HepG2 (cell line): ENCODE data around the gene PC. TPM values are rescaled to one million over a fixed set of nuclear protein-coding genes. Genes with fewer than 3 reads are reported as not detected.

Source experiments
- ATAC-seq: fragments of 200-7000 bp; cut with Tn5 transposase; 3 replicates; pipeline ENCODE4 v1.9.1; 2020; ENCODE audit warnings: mild to moderate bottlenecking, moderate library complexity
- BruUV-seq: library from RNA; stranded (reverse); fragments of 400-500 nt; replicated peaks from 2 replicates; lab custom pipeline; 2021; lab: Mats Ljungman, UMichigan
- CTCF ChIA-PET: fragments of 300-600 bp; formaldehyde crosslinking; extraction: SDS; loops from one replicate; lab custom pipeline; 2021; ENCODE audit warnings: low total read pairs, inconsistent platforms, low intra/inter-chr PET ratio; lab: Yijun Ruan, JAX
- POLR2A ChIA-PET: fragments of 350-600 bp; sonication (Branson Sonifier 250); formaldehyde crosslinking; loops from one replicate; lab custom pipeline; 2020; ENCODE audit warnings: antibody characterized with exemption, inconsistent platforms; lab: Yijun Ruan, JAX
- DNase-seq: peaks from one replicate; pipeline ENCODE4 v3.0.0-alpha.2; 2015; ENCODE audit warnings: low spot score
- FAIRE-seq: peaks from 3 replicates; lab custom pipeline; 2011; peaks lifted over from hg19 to GRCh38; lab: Jason Lieb, UNC
- H2AFZ ChIP-seq: one replicate; pipeline ENCODE4 v1.6.1; 2011; ENCODE audit warnings: low read length, inconsistent platforms
- H3K27ac ChIP-seq: fragments of 300-600 bp; 3 replicates; pipeline ENCODE4 v1.8.0; 2011; ENCODE audit warnings: mixed run types, mild to moderate bottlenecking, mixed read lengths, low read length, inconsistent platforms; ENCODE audit not compliant: insufficient read depth; ENCODE audit errors: extremely low read length
- H3K27me3 ChIP-seq, 2 experiments: fragments of 200-600 bp in 1 of 2; 2 replicates in 1 of 2; 3 replicates in 1 of 2; pipeline versions ENCODE4 v1.6.0 to v1.8.0; 2011; ENCODE audit warnings: low read length in 2 of 2, mild to moderate bottlenecking in 2 of 2, moderate library complexity in 2 of 2, inconsistent platforms in 1 of 2; ENCODE audit not compliant: insufficient read depth in 2 of 2, control insufficient read depth in 1 of 2
- H3K36me3 ChIP-seq, 2 experiments: fragments of 200-600 bp in 1 of 2; replicated peaks in 1 of 2; 2 replicates in 1 of 2; 3 replicates in 1 of 2; pipeline versions ENCODE4 v1.5.1 to v1.8.0; 2011; ENCODE audit warnings: low read length in 2 of 2, inconsistent platforms in 1 of 2; ENCODE audit not compliant: insufficient read depth in 2 of 2, control insufficient read depth in 1 of 2
- H3K4me1 ChIP-seq: 2 replicates; pipeline ENCODE4 v1.5.1; 2012; ENCODE audit warnings: low read length, inconsistent platforms; ENCODE audit not compliant: insufficient read depth
- H3K4me2 ChIP-seq: 2 replicates; pipeline ENCODE4 v1.6.0; 2011; ENCODE audit warnings: low read depth, low read length, inconsistent platforms
- H3K4me3 ChIP-seq, 3 experiments: fragments of 200-600 bp in 1 of 3; sonication (generic), shearing (Covaris generic) in 1 of 3; replicated peaks in 1 of 3; 2 replicates each; pipeline ENCODE4 v1.5.1; 2011 to 2016; ENCODE audit warnings: low read length in 3 of 3, inconsistent platforms in 2 of 3, low read depth in 2 of 3, mild to moderate bottlenecking in 2 of 3, control low read depth in 1 of 3, mixed read lengths in 1 of 3; ENCODE audit not compliant: insufficient read depth in 1 of 3
- H3K79me2 ChIP-seq: one replicate; pipeline ENCODE4 v1.6.1; 2011; ENCODE audit warnings: low read length, inconsistent platforms; ENCODE audit not compliant: insufficient read depth
- H3K9ac ChIP-seq: 2 replicates; pipeline ENCODE4 v1.6.0; 2011; ENCODE audit warnings: mild to moderate bottlenecking, low read depth, low read length, inconsistent platforms; ENCODE audit not compliant: insufficient read depth
- H3K9me3 ChIP-seq: 2 replicates; pipeline ENCODE4 v1.5.1; 2012; ENCODE audit warnings: mild to moderate bottlenecking, low read length
- H4K20me1 ChIP-seq: 2 replicates; pipeline ENCODE4 v1.6.0; 2011; ENCODE audit warnings: inconsistent platforms, mild to moderate bottlenecking, low read length, moderate library complexity; ENCODE audit not compliant: insufficient read depth
- JUN ChIP-seq: sonication (generic); formaldehyde crosslinking; IDR thresholded peaks from 2 replicates; pipeline ENCODE4 v1.4.0; 2020; ENCODE audit warnings: mild to moderate bottlenecking, missing genetic modification reagents
- POLR2A ChIP-seq, 2 experiments: IDR thresholded peaks; 2 replicates each; pipeline ENCODE4 v1.6.1; 2011; ENCODE audit warnings: low read depth in 2 of 2, low read length in 2 of 2, mild to moderate bottlenecking in 1 of 2, moderate library complexity in 1 of 2; ENCODE audit not compliant: insufficient read depth in 1 of 2
- RORA ChIP-seq: sonication (generic); formaldehyde crosslinking; IDR thresholded peaks from 2 replicates; pipeline ENCODE4 v1.5.0; 2020; ENCODE audit warnings: mild to moderate bottlenecking, missing genetic modification reagents, moderate library complexity
- TBL1XR1 ChIP-seq: fragments of 150-350 bp; IDR thresholded peaks from 2 replicates; pipeline ENCODE4 v1.6.1; 2014; ENCODE audit warnings: borderline replicate concordance, low read length; ENCODE audit not compliant: partially characterized antibody
- ZNF30 ChIP-seq: sonication (generic); formaldehyde crosslinking; IDR thresholded peaks from 2 replicates; pipeline ENCODE4 v1.5.0; 2020; ENCODE audit warnings: mild to moderate bottlenecking, missing genetic modification reagents
- WGBS: methylation state at CpG from one replicate; pipeline ENCODE4 v1.1.6; 2017; ENCODE audit warnings: low lambda C conversion rate; 5-methylcytosine and 5-hydroxymethylcytosine counted together
- in situ Hi-C: cut with HindIII; loops from 2 replicates; pipeline ENCODE4 v1.10.0; 2017; ENCODE audit warnings: low pct_unique_long_range_greater_than_20kb; ENCODE audit not compliant: extremely low pct_ligation_motif_present
- intact Hi-C: fragments of 100-400 bp; cut with micrococcal nuclease; formaldehyde crosslinking; loops from one replicate; pipeline ENCODE4 v1.10.0; 2022; ENCODE audit not compliant: unreplicated experiment
- polyA plus RNA-seq, 8 experiments: library from polyadenylated mRNA; depleted of rRNA in 3 of 8; stranded (reverse) in 7 of 8; unstranded in 1 of 8; fragments of >200 nt; fragmentation: Illumina TruSeq in 4 of 8; extraction: Trizol in 4 of 8; gene quantifications; 2 replicates each; pipeline versions ENCODE4 v1.2.1 to v1.2.3, GENCODE V29; 2011 to 2016; ENCODE audit warnings: low read depth in 4 of 8, missing spikeins in 1 of 8, mixed read lengths in 1 of 8; ENCODE audit not compliant: insufficient read depth in 1 of 8
- total RNA-seq, 5 experiments: library from RNA; depleted of rRNA; stranded (reverse); fragments of >200 nt; fragmentation: Illumina TruSeq; extraction: Trizol; gene quantifications; 2 replicates each; pipeline ENCODE4 v1.2.3, GENCODE V29; 2016; ENCODE audit warnings: low read depth in 1 of 5
- TF ChIP-seq, protein P1 (sequence below): sonication (generic); formaldehyde crosslinking; IDR thresholded peaks from 2 replicates; pipeline ENCODE4 v1.8.0; 2022; ENCODE audit warnings: mild to moderate bottlenecking, missing genetic modification reagents, moderate library complexity
- TF ChIP-seq, protein P2 (sequence below): sonication (generic); formaldehyde crosslinking; IDR thresholded peaks from 2 replicates; pipeline ENCODE4 v1.8.1; 2023; ENCODE audit warnings: mild to moderate bottlenecking, moderate library complexity, missing genetic modification reagents
- TF ChIP-seq, protein P3 (sequence below): sonication (generic); formaldehyde crosslinking; IDR thresholded peaks from 2 replicates; pipeline ENCODE4 v1.5.0; 2020; ENCODE audit warnings: missing genetic modification reagents
- TF ChIP-seq, protein P4 (sequence below): sonication (generic); formaldehyde crosslinking; IDR thresholded peaks from 2 replicates; pipeline ENCODE4 v1.8.0; 2022; ENCODE audit warnings: low read depth, missing genetic modification reagents

The PC gene
- total and polyA plus RNA-seq, 2 of the 13 experiments (the other 11 are each of a cell fraction or from before 2014, with no cell fraction given): 29.0 to 39.0 TPM

DNA sequence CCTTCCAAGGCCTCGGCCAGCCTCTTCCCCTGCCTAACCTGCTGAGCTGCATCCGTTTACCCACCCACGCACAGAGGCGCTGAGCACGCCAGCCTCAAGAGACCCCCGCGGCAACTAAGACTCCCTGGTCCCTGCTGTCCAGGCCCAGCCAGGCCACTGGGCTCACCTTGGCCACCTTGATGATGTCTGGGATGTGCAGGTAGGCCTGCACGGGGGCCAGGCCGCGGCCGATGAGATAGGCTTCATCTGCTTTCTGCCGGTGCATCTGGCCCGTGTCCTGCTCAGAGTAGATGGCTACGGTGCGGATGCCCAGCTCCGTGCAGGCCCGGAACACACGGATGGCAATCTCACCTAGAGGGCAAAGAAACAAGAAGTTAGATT, 86.7 kb downstream of the PC start:
- CTCF ChIA-PET: no interaction called here
- 96% methylated on average over 17 of the region's 18 CpGs for WGBS

More for the DNA sequence above, 86.7 kb downstream of the PC start:
- DNase-seq (no peak), ATAC-seq (no peak), FAIRE-seq (no peak)
- Histone ChIP-seq H3K9me3 (no peaks in the 10 kb centered on the region), H3K27me3 (no peaks in the 10 kb centered on the region), H2AFZ (no peak overlapping the region), H3K79me2 (peaks cover 9% of the 10 kb centered on the region), H4K20me1 (peaks cover 12% of the 10 kb centered on the region), H3K4me1 (peaks cover 18% of the 10 kb centered on the region), H3K4me2 (no peak overlapping the region), H3K27ac (no peak overlapping the region), H3K36me3 (peaks cover 21 to 51% of the 10 kb centered on the region in 2 experiments; a peak in 4 of 5 replicates), H3K9ac (no peak overlapping the region)
- POLR2A ChIA-PET: no interaction called here
- intact Hi-C loops (no loop called here), in situ Hi-C loops (no loop called here)
- no TSS peak for BruUV-seq
- TF ChIP-seq TBL1XR1: no peak
- TF ChIP-seq POLR2A (IDR thresholded peaks at IDR 0.05; ENCODE audit: insufficient read depth in 1 of 2, low read depth in 2 of 2, low read length in 2 of 2): no peak
- TF ChIP-seq, protein P1, sequence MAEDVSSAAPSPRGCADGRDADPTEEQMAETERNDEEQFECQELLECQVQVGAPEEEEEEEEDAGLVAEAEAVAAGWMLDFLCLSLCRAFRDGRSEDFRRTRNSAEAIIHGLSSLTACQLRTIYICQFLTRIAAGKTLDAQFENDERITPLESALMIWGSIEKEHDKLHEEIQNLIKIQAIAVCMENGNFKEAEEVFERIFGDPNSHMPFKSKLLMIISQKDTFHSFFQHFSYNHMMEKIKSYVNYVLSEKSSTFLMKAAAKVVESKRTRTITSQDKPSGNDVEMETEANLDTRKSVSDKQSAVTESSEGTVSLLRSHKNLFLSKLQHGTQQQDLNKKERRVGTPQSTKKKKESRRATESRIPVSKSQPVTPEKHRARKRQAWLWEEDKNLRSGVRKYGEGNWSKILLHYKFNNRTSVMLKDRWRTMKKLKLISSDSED (CRISPR knock-in tag): no peak
- TF ChIP-seq, protein P2, sequence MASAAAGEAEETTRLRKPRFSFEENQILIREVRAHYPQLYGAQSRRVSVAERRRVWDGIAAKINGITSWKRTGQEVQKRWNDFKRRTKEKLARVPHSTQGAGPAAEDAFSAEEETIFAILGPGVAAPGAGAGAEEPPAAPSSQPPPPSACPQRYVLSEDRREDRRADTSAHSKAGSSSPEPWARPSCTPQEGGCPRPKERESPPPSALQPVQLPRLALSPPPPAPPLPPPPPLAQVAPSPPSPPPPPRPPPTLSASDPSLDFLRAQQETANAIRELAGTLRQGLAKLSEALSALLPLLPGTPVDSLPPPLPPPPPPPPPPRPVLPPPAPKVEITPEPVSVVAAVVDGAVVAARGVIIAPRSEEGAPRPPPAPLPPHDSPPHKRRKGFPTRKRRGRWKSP (CRISPR knock-in tag): no peak
- TF ChIP-seq, protein P3, sequence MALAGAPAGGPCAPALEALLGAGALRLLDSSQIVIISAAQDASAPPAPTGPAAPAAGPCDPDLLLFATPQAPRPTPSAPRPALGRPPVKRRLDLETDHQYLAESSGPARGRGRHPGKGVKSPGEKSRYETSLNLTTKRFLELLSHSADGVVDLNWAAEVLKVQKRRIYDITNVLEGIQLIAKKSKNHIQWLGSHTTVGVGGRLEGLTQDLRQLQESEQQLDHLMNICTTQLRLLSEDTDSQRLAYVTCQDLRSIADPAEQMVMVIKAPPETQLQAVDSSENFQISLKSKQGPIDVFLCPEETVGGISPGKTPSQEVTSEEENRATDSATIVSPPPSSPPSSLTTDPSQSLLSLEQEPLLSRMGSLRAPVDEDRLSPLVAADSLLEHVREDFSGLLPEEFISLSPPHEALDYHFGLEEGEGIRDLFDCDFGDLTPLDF (CRISPR knock-in tag): no peak
- TF ChIP-seq, protein P4, sequence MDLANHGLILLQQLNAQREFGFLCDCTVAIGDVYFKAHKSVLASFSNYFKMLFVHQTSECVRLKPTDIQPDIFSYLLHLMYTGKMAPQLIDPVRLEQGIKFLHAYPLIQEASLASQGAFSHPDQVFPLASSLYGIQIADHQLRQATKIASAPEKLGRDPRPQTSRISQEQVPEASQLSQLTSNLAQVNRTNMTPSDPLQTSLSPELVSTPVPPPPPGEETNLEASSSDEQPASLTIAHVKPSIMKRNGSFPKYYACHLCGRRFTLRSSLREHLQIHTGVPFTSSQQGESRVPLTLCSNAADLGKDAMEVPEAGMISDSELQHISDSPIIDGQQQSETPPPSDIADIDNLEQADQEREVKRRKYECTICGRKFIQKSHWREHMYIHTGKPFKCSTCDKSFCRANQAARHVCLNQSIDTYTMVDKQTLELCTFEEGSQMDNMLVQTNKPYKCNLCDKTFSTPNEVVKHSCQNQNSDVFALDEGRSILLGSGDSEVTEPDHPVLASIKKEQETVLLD (CRISPR knock-in tag): no peak
- TF ChIP-seq ZNF30 (CRISPR knock-in tag): no peak
- no peak for TF ChIP-seq RORA
- no peak for TF ChIP-seq JUN (CRISPR knock-in tag)
- TF ChIP-seq, all 625 proteins: peak for 0
- no peak overlapping the region for H3K4me3 ChIP-seq
